ENCODE results near the gene NR2E3.

The NR2E3 gene

DNA sequence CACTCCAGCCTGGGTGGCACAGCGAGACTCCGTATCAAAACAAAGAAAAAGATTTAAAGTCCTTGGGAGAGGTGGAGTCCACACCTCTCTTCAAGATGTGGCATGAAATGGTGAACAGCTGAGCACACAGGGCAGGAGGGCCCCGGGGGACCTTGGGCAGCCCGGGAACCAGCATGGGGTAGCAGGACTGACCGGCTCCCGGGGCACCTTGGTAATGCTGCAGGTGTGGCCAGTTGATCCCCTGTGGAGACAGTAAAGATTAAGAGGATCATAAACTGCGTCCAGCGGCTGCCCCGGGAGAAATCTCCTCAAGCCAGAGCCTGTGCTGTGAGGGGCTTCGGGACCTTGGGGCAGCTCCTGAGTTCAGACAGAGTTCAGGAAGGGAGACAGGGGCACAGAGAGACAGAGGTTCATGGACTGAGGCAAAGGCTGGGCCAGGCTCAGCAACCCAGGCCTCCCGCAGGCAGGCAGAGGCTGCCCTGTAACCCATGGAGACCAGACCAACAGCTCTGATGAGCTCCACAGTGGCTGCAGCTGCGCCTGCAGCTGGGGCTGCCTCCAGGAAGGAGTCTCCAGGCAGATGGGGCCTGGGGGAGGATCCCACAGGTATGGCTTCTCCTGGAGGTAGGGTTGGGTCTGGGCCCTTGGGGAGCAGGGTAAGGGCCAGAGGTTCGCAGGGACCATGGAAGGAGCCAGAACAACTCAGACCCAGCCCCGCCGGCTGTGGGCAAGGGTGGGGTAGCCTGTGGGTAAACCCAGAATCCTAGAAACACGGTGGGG is at the start of gene NR2E3:
Gene NR2E3 (plus strand): TSS at position 299 of the 780 bp plus-strand sequence. CDS start 190 bp downstream, at position 489.
- DNase-seq (ENCODE audit: low read depth in 1 of 2, low spot score in 1 of 2): no peak

DNA sequence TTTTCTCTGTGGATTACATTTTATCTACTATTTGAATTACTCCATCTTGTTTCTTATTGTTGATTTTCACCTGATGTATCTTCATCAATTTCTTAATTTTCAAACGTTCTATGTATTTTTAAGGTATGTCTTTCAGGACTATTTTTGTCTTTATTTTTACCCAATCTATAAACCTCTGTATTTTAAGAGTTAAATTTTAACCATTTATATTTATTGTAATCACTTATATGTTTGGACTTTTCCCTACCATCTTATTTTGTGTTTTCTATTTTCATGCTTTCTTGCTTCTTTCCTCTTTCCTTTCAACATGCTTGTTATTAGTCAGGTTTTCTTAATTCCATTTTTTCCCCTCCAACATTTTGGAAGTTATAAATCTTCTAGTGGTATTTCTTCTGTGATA is 49.5 kb upstream of the NR2E3 start:
- no peak for DNase-seq (ENCODE audit: low read depth in 1 of 2, low spot score in 1 of 2)

DNA sequence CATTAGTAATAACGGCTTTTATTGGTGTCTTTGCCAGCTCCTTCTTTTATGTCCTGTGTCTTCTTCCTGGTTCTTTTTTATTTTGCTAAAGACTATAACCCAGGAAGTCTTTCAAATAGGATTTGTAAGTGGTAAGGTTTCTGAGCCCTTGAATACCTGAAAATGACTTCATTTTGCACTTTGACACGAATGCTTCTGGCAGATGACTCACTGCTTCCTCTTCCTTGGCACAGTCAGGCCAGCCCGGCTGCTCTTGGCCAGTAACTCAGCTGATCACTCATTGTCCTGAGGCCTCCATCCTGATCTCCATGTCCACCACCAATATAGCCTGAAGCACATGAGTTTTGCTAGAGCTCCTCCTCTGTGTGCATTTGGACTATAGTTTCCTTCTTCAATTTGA is 48.7 kb upstream of the NR2E3 start:
- DNase-seq (ENCODE audit: low read depth in 1 of 2, low spot score in 1 of 2): no peak

DNA sequence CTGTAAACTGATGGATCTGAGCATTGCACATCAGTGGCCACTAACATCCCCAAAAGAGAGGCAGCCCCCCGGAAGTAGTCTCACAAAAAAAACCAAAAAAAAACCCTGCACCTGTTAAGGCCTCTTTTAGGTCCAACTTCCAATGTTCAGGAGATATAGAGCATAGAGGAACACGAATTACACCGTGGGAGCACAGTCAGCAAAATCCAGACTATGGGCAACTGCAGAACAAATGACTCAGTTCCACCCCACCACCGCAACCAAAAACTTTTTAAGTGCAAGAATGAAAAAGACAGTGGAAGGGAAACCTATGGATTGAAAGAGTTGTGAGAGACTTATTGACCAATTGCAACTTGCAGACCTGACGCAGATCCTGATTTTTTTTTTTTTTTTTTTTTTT is 42.2 kb upstream of the NR2E3 start:
- no peak for DNase-seq (ENCODE audit: low read depth in 1 of 2, low spot score in 1 of 2)

DNA sequence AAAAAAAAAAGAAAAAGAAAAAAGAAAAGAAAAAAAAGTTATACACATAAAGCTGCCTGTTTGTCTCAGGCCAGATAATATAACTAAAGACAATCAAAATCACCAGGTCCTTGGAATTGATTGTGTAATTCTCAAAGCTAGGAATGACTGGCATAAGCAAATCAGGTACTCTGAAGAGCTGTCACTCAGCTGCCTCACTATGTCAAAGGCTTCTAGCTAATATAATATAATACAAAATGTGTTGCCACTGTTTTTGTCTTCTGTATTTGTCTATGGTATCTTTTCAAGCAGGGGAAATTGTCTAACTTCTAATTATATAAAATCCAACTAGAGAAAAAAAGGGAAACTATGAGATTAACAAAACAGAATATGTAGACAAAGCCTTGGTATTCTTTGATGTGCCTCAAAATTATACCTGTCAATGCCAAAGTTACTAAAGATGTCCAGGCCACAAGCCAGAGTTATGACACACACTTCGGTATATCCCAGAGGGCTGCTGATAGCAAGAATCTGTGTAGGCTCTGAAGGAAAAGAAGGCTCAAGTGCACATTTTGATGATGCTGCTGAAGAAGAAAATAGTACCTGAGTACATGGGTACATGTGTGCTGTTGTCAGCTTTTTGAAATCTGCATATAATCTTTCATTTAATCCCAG is 37.0 kb upstream of the NR2E3 start:
- no peak for DNase-seq (ENCODE audit: low read depth in 1 of 2, low spot score in 1 of 2)

DNA sequence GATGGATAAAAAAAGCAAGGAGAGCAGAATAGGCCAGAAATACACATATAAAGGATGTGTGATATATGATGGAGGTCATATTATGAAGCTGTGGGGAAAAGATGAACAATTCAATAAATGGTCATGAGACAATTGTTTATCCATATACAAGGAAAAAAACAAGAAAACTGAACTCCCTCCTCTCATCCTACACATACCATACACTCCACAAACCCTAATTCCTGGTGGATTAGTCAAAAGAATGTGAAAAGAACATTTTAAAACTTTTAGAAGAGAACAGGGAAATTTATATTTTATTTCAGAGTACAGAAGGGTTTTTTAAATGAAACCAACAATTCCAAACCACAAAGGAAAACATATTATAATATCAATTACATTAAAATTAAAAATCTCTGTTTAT is 34.5 kb upstream of the NR2E3 start:
- no peak for DNase-seq (ENCODE audit: low read depth in 1 of 2, low spot score in 1 of 2)

DNA sequence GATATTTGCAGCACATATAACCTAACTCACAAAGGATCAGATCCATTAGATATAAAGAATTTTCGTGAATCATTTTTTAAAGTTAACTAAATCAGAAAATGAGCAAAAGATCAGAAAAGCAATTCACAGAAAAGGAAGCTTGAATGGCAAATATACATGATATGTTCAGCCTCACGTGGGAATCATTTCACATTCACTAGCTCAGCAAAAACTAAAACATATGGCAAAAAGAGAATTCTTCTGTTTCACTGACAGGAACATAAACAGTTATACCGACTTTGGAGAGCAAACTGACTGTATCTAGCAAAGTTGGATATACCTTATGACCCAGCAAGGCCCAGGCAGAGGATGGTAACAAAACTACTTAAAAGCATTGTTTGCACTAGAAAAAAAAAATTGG is 34.0 kb upstream of the NR2E3 start:
- no peak for DNase-seq (ENCODE audit: low read depth in 1 of 2, low spot score in 1 of 2)

DNA sequence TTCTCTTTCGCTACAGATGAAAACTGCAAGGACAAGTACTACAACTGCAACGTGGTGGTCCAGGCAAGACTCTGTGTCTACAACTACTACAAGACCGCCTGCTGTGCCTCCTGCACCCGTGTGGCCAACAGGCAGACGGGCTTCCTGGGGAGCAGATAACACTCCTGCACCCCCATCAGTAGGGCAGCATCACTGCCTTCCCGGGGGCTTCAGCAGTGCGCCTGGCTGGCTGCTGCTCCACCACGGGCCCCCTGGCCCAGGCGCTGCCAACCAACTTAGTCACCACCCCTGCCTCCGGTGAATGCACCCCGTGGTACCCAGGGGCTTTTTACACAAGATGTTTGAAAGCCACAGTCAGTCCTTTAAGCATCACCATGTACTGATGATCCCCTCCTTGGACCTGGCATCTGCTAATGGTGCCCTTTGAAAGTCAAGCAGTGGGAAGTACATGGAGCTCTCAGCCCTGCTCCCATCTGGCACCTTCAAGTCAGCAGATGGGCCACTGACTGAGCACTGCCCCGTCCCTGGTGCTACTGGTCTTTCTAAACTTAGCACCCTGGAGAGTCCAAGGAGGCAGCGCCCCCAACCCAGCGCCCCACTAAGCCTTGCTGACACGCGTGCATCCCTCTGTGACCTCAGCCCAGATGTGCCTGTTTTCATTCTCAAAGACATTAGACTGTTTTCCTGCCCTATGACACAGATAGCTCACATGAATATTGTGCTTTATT is 33.0 kb upstream of the NR2E3 start:
- DNase-seq (ENCODE audit: low read depth in 1 of 2, low spot score in 1 of 2): no peak

DNA sequence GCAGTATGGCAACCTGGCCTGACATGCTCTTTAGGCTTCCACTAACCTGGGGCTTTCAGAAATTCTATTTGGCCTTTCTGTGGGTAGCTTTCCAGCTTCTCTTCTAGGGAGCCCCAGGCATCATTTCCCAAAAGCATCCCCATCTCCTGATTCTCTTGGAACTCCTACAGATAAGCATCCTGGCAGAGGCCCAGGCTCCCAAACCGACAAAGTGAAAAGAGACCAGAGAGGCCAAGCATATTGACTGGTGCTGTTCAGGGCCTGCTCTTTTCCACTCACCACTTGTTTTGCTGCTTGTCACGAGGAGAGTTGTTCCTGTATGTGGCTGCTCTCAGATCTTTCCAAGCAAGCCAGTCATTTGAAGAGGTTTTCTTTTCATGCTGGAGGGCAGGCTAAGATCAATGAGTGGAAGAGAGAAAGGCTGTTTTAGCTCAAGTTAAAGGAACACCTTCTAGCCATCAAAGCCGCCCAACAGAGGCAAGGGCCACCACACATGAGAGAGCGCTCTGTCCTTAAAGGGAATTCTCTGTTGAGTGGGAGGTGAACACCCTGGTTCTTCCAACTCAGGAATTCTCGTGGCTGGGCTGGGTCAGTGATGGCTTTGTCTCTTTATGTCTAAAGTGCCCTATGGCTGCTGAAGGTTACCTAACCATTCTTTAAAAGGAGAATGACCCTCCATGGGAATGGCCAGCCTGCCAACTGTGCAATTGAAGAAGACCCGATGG is 31.1 kb upstream of the NR2E3 start:
- no peak for DNase-seq (ENCODE audit: low read depth in 1 of 2, low spot score in 1 of 2)

DNA sequence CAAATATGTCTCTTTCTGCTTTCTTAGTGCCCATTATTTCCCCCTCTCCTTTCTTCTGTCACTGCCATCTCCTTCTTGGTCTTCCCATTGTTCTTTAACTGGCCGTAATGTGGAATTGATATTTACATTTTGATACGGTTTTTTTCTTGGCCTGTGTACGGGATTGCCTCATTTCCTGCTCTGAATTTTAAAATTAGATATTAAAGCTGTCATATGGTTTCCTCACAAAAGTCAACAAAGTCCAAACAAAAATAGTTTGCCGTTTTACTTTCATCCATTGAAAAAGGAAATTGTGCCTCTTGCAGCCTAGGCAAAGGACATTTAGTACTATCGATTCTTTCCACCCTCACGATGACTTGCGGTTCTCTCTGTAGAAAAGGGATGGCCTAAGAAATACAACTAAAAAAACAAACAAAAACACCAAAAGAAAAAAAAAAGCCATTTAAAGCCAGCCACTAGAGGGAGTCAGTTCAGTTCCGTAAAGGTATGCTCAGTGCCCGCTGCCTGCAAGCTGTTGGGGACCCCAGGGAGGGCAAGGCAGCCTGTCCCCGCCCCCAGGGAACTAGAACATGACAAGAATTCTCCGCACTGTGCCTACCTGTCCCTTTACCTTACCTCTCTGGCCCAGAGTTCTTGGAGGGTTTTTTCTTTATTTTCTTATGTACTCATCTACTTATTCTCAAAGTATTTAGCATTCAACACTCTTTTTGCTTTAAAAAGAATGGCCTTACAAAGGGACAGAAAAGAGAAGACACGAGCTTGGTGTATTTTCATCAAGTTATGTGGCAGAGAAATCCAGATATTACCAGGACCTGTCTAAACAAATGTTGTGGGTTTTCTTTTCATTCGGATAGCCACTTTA is 30.0 kb upstream of the NR2E3 start:
- DNase-seq (ENCODE audit: low read depth in 1 of 2, low spot score in 1 of 2): peak in 1 of 2 donors; percentile 2

DNA sequence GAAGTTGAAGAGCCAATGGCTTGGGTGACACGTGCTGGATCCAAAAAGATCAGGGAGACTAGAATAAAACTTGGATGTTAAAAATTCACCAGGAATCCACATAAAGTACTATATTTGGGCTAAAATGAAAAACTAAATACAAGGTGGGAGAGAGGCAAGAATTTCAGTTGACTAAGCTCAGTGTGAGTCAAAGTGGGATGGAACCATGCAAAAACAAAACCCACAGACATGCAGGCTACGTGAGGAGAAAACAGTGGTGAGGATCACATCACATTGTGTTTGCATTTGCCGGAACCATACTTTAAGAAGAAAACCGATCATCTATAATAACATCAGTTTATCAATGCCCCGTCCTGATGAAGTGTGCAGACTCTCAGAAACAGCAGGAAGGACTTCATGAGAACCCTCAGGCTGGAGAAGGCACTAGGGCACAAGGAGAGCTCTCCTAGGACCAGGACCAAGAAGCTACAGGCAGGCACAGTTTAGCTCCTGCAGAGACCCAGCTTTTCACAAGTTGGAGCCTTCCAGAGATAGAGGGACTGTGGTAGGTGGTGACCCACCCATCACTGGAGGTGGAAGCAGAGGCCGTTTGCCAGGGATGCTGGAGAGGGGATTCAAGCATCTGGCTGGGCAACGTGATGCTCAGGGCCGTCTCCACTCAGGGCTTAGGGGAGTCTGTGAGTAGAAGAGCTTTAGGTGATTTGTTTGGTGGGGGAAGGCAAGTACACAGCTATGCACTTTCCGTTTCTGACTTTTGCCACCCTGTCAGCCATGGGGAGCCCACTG is 29.0 kb upstream of the NR2E3 start:
- DNase-seq (ENCODE audit: low read depth in 1 of 2, low spot score in 1 of 2): no peak

DNA sequence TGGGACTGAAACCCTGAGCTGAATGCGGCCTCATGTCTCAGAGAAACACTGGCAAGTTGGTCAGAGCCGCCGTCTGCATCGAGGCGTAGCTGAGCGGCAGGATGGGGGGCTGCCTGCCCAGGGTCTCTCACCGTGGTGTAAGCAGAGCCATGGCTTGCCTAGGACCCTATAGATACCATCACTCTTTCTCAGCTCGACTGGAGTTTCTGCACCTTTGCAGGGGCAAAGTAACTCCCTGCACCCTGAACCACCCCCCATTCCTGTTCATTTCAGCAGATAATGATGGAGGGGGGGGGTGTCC is 28.4 kb upstream of the NR2E3 start:
- DNase-seq (ENCODE audit: low read depth in 1 of 2, low spot score in 1 of 2): no peak

DNA sequence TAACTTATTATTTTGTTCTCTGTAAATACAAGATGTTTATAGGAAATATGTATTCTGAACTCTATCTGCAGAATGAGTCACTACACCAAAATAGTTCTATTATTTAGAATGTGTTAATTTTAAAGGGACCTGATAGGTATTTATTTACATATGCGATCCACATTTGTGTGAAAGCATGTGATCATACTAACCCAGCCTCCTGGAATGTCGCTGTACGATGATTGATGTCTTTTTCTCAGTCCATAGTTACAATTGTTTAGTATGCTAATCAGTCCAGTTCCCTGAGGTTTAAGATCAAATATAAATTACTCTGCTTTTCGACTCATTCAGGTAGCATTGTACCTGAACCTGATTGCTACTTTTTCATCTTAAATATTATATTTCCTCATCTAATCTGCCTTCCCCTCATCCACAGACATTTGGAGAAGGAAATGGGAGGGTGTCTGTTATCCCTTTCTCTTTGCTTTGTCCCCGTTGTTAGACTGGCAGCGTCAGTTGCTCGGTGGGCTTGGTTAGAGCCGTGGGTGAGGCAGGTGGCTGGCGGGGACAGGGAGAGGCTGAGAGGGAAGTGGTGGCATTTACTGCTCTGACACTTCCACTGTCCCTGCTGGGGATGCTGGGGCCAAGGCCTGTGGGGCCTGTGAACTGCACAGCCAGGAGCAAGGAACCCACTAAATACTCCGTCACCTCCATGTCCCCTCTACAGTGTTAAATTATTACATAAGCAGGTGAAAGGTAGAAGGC is 27.8 kb upstream of the NR2E3 start:
- no peak for DNase-seq (ENCODE audit: low read depth in 1 of 2, low spot score in 1 of 2)

DNA sequence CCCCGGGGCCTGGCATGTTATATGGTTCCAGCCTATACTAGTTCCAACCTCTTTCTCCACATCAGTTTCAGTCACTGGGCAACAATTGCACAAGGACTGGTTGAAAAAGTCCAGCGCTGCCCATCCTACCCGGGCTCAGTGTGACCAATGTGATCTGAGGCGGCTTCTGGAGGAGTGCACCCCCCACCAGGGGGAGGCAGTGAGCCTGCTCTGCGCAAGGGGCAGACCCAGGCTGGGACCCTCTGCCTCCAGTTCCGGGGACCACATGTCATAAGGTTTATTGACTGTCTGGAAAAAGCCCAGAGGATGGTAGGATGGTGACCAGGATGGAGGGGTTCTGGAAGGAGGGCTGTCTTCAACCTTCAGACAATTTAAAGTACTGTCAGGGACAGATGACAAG is 25.6 kb upstream of the NR2E3 start:
- DNase-seq (ENCODE audit: low read depth in 1 of 2, low spot score in 1 of 2): no peak

DNA sequence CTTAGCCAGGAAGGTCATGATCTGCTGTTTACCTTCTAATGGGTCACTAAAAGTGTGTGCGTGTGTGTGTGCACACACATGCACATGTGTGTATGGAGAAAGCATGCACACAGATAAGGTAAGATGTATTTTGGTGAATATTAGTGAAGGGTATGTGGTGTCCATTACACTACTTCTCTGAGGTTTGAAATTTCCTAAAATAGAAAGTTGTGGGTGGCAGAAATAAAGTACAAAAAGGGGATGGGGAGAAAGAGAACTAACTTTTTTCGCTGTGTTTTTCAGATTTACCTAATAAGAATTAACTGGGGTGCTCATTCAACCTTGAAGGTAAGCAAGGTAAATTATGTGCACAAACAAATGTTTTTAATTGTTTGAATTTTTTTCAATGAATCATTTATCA is 24.4 kb upstream of the NR2E3 start:
- DNase-seq (ENCODE audit: low read depth in 1 of 2, low spot score in 1 of 2): no peak

DNA sequence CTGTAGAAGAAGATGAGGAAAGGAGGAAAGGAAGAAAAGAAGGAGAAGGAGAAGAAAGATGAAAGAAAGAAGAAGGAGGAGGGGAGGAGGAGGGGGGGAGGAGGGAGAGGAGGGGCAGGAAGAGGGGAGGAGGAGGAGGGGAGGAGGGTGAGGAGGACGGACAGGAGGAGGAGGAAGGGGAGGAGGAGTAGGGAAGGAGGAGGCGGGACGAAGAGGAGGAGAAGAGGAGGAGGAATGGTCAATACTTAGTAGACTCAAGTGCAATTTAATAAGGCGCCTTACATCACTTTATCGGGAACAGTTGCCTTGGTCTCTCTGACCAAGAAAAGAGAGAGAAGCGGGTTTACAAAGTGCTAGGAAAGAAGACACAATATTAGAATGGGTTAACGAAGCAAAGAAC is 23.7 kb upstream of the NR2E3 start:
- no peak for DNase-seq (ENCODE audit: low read depth in 1 of 2, low spot score in 1 of 2)

DNA sequence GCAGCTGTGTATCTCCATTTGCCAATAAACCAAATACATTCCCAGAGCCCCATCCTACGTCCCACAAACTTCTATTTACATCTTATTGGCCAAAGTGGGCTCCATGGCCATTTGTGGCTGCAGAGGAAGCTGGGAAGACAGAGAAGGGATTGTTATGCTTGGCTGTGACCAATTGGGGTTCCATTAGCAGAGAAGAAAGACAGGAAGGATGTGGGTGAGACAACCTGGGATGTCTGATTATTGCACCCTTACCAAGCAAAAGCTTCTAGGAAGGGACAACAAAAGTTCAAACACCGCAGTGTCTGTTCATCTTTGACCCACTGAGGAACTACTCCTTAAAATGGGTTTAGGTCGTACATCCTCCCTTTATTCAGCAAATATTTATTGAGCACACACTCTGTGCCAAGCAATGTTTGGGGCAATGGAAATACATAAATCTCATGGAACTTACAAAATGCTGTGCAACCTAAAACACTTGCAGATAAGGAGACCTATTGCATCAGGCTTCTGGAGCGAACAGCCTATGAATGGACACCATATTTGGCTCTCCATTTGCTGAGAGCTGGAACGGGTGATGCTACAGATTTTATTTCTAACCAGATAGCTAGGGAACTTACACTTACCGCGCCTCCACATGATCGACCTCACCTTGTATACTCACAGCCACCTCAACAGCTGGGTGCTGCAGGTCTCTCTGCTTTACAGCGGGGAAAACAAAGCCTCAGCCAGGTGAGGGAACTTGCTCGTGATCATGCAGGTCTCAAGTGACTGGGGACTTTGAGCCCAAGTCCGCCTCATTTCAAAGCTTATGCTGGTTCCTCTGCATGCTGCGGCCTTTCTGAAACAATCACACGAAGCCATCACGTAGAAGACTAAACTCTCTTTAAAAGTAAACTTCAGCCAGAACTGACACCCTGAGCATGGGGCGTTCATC is 21.4 kb upstream of the NR2E3 start:
- DNase-seq (ENCODE audit: low read depth in 1 of 2, low spot score in 1 of 2): no peak

DNA sequence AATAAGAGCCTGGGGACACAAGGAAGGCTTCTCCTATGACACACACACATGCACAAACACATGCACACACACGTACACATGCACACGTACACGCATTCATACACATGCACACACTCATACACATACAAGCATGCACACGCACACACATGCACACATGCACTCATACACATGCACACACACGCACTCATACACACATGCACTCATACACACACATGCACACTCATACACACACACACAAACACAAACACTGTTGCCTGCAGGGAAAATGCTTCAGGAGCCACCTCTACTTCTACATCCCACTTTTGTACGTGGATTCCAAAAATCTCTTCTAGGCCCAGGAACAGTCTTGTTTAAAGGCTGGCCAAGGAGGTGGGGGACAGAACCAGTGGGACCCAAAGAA is 20.7 kb upstream of the NR2E3 start:
- no peak for DNase-seq (ENCODE audit: low read depth in 1 of 2, low spot score in 1 of 2)
